HG02840 (cell line): ENCODE results near the gene DNASE1L1.
"Not testable (repeated sequence)": the region's sequence is repeated elsewhere in the genome, so short reads cannot be mapped to it uniquely, and the experiment has no call there.

ENCODE experiments used
- ATAC-seq: cut with Tn5 transposase; IDR thresholded peaks from one replicate; pipeline ENCODE4 v1.9.1; 2021; ENCODE audit warnings: mild to moderate bottlenecking, moderate library complexity, moderate number of reproducible peaks; ENCODE audit not compliant: unreplicated experiment, low FRiP score

The DNASE1L1 gene

DNA sequence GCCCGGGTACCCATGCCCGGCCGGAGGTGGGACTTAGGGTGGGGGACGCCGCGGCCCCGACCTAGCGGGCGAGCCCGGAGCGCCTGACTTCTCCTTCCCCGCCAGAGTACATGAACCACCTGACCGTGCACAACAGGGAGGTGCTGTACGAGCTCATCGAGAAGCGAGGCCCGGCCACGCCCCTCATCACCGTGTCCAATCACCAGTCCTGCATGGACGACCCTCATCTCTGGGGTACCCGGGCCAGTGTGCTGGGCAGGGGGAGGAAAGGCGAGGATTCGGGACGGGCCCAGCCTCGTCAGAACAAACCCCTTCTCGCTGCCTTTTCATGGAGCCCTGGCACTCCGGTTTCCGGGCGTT is 2.9 kb upstream of the DNASE1L1 start:
- no peak for ATAC-seq

DNA sequence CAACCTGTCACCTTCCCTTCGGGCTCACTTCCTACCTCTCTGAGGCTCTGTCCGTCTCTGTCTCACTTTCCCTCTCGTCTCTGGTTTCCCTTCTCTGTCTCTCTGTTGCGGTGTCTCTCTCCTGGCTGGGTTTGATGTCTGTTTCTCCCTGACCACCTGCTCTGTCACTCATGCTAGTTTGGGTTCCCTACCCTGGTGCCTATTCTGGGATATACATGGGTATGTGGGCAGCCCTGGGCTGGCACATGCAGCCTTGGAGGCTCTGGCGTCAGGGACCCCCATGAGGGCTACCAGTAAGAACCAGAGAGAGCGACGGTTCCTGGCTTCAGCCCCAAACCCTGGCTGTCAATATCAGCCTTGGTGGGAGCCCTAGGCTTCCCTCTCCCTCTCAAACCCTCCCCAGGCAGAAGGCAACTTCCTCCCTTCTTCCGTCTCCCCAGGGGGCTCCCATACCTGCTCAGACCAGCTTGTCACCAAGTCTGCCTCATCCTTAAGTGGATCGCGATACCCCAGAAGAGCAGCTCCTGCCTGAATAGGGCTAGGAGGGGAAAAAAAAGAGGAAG is 314 bp downstream of the DNASE1L1 start:
- no peak for ATAC-seq

DNA sequence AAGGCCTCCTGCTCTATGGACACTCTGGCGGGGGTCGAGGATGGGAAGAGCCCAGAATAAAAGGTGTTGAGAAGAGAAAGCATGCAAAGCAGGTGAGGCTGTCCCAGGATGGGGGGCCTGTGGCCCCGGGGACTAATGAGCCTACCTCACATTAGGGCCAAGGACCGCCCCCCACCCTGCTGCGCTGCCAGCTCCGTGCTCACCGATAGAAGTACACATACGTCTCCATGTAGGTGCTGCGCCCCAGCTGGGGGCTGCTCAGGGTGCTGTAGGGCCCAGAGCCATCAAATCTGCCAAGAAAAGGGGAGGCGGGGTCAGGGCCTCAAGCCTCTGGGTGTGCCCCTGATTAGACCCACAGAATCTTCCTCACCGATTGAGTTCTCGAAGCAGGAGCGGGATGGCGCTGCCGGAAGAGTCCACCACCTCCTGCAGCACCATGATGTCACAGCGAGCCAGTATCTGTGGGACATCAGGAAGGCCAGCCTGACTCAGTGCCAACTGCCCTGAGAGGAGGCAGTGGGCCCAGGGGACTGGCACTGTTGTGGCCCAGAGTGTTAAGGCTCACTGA is 4.3 kb downstream of the DNASE1L1 start:
- no peak for ATAC-seq

DNA sequence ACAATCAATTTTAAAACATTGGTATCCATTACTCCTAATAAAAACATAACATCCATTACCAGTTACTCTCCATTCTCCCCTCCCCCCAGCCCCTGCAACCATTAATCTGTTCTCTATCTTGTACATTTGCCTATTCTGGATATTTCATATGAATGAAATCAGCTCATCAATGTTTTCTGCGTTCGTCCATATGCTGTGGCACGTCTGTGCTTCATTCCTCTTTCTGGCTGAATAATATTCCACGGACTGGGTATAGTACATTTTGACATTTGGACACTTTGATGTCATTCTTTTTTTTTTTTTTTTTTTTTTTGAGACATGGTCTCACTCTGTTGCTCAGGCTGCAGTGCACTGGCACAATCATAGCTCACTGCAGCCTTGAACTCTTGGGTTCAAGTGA is 5.2 kb downstream of the DNASE1L1 start:
- ATAC-seq, result no peak

DNA sequence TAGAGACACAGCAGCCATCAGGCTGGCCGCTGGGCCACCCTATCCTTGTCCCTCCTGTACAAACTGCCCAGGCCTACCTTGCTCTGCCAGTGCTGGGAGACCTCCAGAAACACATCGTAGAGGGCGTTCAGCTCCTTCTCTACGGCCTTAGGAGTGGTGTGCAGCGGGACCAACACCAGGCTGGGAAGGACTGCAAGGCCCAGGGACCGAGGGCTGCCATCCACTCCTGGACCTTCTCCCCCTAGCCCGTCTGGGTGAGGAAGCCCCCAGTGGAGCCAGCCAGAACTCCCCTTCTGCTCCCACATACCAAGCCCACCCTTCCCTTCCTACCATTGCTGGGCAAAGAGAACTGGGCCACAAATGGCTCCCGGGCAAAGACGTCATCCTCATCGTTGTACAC is 5.9 kb downstream of the DNASE1L1 start:
- no peak for ATAC-seq

DNA sequence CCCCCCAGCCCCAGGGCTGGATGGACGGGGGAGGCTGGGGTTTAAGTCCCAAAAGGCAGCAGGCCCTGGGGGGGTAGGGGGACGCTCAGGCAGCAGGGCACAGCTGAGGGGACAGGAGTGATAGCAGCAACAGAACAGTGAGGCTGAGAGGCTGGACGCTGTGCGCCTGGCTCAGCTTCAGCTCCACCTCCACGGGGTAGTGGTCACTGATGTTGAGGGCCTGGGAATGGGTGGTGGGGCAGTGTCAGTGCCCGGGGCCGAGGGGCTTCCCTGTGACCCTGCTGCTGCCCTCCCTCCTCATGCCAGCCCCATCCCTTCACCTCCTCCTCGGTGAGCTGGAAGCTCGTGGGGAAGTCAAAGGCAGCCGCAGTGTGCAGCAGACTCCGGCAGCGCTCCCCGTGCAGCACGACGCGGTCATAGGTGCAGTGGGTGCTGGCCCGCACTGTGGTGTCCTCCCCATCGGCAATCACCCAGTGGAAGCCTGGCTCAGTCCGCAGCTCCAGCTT is 6.4 kb downstream of the DNASE1L1 start:
- no peak for ATAC-seq

DNA sequence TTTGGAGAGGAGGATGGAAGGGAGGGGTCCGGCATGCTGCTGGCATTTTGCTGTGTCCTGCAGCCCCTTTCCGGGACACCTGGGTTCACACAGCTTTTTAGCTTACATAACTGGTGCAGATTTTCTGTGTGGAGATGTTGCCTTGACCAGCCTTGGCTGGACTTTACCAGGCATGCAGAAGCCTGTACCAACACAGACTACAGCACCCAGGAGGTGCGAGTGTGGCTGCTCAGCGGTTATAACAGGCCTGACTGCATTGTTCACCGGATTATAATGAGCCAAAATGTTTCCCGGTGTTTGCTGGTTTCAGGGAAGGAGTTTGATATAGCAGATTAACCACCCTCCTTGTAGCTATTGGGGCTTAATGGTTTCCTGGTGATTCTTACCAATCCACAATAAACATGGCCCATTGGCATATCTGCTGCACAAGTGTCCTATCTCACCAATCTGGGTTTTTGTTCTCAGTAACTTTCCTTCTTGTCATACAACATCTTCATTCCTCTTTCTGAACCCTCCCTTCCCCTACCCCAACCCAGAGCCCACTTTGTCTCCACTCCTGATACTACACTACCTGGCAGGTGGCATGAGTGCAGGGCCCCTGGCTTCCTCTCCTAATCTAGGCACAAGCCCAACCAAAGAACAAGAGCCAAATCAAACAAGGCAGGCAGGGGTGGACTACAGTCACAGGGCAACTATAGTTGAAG is 7.0 kb downstream of the DNASE1L1 start:
- no peak for ATAC-seq

DNA sequence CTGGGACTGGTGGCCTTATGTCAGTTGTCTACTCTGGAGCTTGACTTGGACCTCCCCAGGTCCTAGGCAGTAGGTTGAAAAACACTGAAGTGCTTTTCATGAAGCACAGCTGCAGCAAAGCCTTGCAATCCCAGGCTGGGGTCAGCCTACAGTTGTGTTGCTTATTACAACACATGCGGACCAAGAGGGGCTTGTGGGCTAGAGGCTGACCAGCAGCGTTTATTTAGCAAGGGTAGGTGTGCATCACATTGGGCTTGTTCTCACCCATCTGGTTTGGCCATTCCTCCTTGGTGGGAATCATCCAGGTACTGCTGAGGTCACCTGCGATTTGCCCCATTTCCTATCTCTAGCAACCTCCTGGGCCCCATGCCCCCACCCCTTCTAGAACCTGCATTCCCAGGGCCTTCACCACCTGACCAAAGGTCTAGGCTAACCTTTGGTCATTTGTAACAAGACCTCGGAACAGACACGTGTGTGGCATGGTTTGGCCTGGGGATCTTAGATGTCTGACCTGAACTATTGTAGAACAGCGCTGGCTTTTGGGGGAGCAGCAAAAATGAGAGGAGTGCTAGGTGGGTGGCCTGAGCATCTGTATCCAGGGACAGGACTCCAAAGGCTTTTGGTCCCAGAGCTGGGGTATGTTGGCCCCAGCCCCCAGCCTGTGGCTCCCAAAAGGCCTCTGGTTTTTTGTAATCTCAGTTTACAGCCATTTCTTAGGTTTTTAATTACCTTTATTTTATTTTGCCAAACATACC is 7.8 kb downstream of the DNASE1L1 start:
- no peak for ATAC-seq

DNA sequence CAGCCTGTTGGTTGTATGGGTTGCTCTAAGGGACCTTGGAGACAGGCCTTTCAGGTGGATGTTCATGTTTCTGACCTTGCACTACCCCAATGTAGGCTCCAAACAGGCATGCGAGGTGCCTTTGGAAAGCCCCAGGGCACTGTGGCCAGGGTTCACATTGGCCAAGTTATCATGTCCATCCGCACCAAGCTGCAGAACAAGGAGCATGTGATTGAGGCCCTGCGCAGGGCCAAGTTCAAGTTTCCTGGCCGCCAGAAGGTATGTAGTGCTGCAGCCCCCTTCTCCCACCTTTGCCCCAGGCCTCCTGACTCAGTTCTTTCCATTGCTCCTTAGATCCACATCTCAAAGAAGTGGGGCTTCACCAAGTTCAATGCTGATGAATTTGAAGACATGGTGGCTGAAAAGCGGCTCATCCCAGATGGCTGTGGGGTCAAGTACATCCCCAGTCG is 8.7 kb downstream of the DNASE1L1 start:
- not testable (repeated sequence) for ATAC-seq

DNA sequence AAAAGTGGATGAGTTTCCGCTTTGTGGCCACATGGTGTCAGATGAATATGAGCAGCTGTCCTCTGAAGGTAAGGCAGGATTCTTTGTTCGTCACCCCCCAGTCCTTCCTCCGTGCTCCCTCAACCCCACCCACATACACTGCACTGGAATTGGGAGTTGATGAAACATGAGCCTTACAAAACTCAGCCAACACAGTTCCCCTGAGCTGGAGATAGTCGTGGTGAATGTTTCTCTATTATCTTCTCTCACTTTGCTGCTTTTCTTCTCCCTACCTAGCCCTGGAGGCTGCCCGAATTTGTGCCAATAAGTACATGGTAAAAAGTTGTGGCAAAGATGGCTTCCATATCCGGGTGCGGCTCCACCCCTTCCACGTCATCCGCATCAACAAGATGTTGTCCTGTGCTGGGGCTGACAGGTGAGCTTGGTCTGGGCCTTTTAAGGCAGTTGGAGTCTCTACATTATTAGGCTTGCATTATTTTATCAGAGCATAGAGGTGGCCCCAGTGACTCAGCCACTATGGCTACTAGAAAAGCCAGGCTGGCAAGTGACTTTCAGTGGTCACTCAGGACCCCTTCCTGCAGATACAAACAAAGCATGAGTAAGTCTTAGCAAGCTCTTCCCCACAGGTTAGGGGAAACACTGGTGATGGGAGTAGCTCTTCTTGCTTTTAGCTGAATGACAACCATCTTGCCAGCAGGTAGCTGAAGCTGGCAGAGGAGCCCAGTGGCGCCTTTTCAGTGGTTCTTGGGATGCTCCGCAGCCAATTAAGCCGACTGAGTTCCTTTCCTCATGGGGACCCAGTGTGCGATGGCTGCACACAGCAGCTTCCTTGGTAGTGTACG is 9.3 kb downstream of the DNASE1L1 start:
- no peak for ATAC-seq

DNA sequence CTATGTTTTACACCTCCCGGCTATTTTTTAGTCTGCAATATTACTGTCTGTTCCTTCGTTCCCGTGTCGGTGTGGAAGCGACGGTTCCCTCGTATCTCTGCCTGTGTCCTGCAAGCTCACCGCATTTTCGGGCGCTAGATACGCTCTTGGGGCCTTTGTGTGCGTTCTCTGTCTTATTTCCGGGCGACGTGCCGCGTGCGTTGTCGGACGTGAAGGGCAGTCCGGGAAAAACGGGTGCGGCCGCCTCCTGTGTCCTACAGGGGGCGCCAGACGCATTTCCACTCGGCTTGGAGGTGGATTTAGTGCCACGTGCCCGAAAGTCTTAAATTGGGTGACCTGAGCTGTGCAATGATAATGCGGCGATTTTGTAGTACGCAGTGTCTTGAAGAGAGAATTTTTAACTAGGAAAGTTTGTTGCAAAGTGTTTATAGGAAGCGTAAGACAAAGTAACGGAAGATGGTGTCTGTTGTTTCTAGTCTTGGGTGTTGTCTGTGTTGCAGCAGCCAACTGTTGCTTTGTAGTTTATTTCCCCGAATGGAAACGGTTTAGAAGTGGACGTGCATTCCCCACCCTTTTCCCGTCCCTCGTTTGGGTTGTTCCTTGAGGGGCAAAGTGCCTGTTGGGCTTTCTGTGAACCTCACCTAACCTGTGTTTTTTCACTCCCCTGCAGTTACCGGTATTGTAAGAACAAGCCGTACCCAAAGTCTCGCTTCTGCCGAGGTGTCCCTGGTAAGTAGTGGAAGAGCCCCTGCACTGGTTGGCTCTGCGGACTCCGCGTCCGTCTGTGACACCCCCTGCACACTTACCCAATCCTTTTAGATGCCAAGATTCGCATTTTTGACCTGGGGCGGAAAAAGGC is 10.2 kb downstream of the DNASE1L1 start:
- no peak for ATAC-seq

DNA sequence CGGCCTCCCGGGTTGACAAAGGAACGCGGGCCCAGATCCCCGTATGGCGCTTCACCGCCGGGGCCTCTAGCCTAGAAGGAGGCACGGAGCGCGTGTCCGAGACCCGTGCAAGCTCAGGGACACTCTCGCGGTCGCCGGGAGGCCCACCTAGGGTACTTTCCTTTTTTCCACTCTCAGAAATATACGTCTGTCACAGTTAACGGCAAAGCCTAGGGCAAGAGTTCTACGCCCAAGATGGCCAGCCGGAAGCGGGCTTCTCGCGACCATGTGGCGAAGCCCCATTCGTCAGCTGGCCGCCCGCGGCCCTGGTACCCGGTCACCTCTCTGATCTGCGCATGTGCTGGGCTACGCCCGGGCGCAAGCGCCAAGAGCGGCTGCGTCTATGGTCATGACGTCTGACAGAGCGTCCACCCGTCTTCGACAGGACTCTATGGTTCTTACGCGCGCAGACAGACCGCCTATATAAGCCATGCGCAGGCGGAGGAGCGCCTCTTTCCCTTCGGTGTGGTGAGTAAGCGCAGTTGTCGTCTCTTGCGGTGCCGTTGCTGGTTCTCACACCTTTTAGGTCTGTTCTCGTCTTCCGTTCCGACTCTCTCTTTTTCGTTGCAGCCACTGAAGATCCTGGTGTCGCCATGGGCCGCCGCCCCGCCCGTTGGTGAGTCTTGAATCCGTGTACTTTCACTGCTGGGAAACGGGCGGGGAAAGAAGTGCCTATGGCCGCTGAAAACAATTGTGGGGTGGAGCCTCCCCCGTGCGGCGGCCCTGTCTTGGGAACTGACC is 11.0 kb downstream of the DNASE1L1 start, which contains the start of gene RPL10:
RPL10 (plus strand) TSS at position 490 of the 780 bp plus-strand sequence; CDS start at position 633, 143 bp downstream.
- peak; percentile 71 for ATAC-seq

DNA sequence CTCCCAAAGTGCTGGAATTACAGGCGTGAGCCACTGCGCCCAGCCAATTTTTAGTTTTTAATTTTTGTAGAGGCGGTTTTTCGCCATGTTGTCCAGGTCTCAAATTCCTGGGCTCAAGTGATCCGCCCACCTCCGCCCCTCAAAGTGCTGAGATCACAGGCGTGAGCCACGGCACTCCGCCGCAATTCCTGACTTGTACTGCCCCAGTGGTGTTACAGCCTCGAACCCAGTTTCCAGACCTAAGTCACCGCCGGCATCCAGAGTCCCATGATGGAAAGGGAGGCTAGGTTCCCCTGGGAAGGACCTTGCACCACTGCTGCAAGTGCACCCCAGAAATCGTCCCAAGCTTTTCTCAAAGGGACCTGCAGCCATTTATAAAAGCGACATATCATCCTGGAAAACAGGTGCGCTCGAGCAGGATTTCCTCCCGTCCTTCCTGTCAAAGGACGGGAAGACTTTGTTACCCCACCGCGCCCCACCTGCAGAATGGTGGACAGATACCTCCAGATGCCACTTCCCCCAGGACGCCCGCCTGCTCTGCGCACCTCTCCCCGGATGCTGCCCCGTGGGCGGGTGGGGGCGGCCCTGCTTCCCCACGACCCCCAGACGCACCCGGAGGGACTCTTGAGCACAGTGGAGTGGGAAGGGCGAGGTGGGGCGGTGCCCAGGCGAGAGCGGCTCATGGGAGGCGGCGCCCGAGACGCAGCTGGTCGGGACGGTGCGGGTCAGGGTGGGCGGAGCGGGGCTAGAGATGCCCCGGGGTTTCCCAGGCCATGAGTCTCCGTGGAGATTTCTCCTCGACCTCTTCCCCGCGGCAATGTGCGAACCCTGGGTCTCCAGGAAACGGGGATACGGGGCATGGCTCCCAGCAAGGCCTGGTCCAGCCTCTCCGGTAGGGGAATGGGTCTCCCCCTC is 11.8 kb downstream of the DNASE1L1 start:
- peak; percentile 36 for ATAC-seq

DNA sequence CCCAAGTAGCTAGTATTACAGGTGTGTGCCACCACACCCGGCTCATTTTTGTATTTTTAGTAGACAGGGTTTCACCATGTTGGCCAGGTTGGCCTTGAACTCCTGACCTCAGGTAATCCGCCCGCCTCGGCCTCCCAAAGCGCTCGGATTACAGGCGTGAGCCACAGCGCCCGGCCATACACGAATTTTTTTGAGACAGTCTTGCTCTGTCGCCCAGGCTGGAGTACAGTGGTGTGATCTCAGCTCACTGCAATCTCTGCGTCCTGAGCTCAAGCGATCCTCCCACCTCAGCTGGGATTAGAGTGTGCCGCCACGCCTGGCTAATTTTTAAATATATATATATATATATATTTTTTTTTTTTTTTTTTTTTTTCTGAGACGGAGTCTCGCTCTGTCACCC is 12.7 kb downstream of the DNASE1L1 start:
- ATAC-seq, result not testable (repeated sequence)

DNA sequence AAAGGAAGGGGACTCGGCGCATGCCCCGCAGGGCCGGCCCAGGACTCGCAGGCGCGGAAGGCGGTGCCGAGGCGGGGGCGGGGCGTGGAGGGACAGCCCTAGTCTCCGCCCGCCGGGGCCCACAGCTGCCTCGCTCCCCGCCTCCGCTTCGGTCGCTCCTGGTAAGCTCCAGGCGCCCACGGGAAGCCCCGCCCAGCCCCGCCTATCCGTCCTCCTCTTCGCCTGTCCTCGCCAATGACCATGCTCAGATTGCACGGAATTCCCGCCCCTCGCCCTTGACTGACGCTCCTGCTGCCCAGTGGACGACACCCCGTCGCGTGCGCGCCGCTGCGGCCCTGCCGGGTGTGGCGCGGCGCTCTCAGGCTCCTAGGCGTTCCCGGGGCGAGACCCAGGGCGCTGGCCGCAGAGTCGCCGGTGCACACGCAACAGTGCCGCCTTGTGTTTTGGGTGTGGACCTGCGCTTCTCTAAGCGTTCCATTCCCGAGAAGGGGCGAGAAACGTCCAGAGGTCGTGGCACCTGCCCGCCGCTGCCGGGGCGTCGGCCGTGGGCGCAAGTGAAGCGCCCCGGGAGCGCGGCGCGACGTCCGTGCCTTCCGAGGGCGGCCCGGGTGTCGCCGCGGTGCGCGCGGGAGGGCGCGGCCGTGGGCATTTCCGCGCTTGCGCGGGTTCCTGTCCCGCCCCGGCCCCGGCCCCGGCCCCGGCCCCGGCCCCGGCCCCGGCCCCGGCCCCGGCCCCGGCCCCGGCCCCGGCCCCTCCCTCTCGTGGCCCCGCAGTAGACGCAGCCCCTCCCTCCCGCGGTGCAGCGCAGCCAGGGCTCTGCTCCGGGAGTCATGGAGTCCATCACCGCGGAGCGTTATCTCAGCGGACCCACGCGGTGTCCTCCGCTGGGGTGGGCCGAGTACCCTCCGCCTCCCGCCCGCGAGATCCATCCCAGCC is 19.0 kb downstream of the DNASE1L1 start:
- peak; percentile 54 for ATAC-seq

DNA sequence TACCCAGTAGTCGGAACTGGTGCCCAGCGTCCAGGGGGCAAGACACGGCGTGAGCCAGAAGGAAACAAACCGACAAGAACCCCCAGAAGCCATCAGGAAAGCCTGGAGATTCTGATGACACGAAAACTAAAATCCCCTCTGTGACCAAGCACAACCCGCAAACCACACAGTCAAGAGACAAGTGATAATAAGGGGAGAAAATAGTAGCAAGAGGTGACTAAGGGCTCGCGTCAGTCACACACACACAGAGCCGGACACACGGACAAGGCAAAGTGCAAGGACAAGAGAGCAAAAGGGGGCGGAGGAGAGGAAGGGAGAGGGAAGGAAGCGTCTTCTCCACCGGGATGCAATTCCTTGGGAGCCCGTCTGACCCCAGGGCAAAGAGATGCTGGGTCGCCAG is 20.4 kb downstream of the DNASE1L1 start:
- peak; percentile 17 for ATAC-seq
